Type B pancreatic cell (in vitro differentiated cells): ENCODE data around the gene ART3. TPM values are rescaled to one million over a fixed set of nuclear protein-coding genes. Genes with fewer than 3 reads are reported as not detected.
"Not testable (repeated sequence)": the region's sequence is repeated elsewhere in the genome, so short reads cannot be mapped to it uniquely, and the experiment has no call there.

Experiments
- DNase-seq: peaks from one replicate; pipeline ENCODE4 v3.0.0; 2021; ENCODE audit warnings: mixed read lengths; ENCODE audit not compliant: unreplicated experiment; ENCODE audit errors: extremely low spot score
- H3K27ac Mint-ChIP-seq: 2 replicates; pipeline ENCODE4 v1.8.0; 2021; ENCODE audit warnings: mild to moderate bottlenecking, mixed read lengths
- H3K27me3 Mint-ChIP-seq: 2 replicates; pipeline ENCODE4 v1.8.0; 2021; ENCODE audit warnings: mixed read lengths
- H3K36me3 Mint-ChIP-seq: 2 replicates; pipeline ENCODE4 v1.8.0; 2021; ENCODE audit warnings: mixed read lengths
- H3K4me1 Mint-ChIP-seq: one replicate; pipeline ENCODE4 v1.8.0; 2021; ENCODE audit warnings: mixed read lengths; ENCODE audit not compliant: unreplicated experiment
- H3K4me3 Mint-ChIP-seq: 2 replicates; pipeline ENCODE4 v1.8.0; 2021; ENCODE audit warnings: mild to moderate bottlenecking, mixed read lengths
- H3K9me3 Mint-ChIP-seq: 2 replicates; pipeline ENCODE4 v1.8.0; 2021; ENCODE audit warnings: mixed read lengths
- total RNA-seq: library from RNA; stranded (reverse); gene quantifications from 2 replicates; pipeline ENCODE4 v1.2.1, GENCODE V29; 2021; ENCODE audit warnings: low replicate concordance
- TF ChIP-seq, protein P1 (sequence below): fragments of 200-600 bp; sonication (generic); conservative IDR thresholded peaks from 2 replicates; pipeline ENCODE4 v1.5.0; 2021; ENCODE audit warnings: antibody characterized with exemption, mild to moderate bottlenecking

Gene ART3
- total RNA-seq, 1 donor from 2014 or later, result not detected

GRCh38 chr4:76036855-76037254 lies 37.7 kb upstream of the ART3 start:
- Mint-ChIP-seq H3K27ac (no peak overlapping the region), H3K36me3 (no peaks in the 10 kb centered on the region), H3K9me3 (no peaks in the 10 kb centered on the region), H3K4me1 (no peaks in the 10 kb centered on the region), H3K4me3 (no peak overlapping the region), H3K27me3 (peaks cover 4% of the 10 kb centered on the region)
- TF ChIP-seq, protein P1, sequence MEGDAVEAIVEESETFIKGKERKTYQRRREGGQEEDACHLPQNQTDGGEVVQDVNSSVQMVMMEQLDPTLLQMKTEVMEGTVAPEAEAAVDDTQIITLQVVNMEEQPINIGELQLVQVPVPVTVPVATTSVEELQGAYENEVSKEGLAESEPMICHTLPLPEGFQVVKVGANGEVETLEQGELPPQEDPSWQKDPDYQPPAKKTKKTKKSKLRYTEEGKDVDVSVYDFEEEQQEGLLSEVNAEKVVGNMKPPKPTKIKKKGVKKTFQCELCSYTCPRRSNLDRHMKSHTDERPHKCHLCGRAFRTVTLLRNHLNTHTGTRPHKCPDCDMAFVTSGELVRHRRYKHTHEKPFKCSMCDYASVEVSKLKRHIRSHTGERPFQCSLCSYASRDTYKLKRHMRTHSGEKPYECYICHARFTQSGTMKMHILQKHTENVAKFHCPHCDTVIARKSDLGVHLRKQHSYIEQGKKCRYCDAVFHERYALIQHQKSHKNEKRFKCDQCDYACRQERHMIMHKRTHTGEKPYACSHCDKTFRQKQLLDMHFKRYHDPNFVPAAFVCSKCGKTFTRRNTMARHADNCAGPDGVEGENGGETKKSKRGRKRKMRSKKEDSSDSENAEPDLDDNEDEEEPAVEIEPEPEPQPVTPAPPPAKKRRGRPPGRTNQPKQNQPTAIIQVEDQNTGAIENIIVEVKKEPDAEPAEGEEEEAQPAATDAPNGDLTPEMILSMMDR, result no peak
- DNase-seq, result no peak

DNA sequence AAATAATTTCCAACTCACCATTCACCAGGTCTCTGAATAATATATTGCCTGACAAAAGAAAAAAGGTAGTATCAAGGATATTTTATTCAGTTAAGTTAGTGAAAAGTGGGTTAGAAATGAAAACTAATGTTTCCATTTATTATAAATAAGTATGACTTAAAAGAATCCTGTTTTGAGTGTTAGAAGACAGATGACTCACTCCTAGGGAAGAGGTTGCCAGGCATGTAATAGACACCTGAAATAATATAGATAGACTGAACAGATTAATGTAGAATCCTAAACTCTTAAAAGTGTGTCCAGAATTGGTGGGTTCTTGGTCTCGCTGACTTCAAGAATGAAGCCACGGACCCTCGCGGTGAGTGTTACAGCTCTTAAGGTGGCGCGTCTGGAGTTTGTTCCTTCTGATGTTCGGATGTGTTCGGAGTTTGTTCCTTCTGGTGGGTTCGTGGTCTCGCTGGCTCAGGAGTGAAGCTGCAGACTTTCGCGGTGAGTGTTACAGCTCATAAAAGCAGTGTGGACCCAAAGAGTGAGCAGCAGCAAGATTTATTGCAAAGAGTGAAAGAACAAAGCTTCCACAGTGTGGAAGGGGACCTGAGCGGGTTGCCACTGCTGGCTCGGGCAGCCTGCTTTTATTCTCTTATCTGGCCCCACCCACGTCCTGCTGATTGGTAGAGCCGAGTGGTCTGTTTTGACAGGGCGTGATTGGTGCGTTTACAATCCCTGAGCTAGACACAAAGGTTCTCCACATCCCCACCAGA lies 32.1 kb upstream of the ART3 start:
- not testable (repeated sequence) for H3K36me3 Mint-ChIP-seq, H3K4me3 Mint-ChIP-seq, DNase-seq, H3K27me3 Mint-ChIP-seq, H3K4me1 Mint-ChIP-seq, H3K27ac Mint-ChIP-seq, H3K9me3 Mint-ChIP-seq

DNA sequence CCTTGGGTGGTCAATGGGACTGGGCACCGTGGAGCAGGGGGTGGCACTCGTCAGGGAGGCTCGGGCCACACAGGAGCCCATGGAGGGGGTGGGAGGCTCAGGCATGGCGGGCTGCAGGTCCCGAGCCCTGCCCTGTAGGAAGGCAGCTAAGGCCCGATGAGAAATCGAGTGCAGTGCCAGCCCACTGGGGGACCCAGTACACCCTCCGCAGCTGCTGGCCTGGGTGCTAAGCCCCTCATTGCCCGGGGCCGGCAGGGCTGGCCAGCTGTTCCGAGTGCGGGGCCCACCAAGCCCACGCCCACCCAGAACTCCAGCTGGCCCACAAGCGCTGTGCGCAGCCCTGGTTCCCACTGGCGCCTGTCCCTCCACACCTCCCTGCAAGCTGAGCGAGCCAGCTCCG lies 31.2 kb upstream of the ART3 start:
- not testable (repeated sequence) for H3K36me3 Mint-ChIP-seq, DNase-seq, H3K27me3 Mint-ChIP-seq, H3K9me3 Mint-ChIP-seq, H3K4me1 Mint-ChIP-seq, H3K4me3 Mint-ChIP-seq, H3K27ac Mint-ChIP-seq

- not testable (repeated sequence) for H3K36me3 Mint-ChIP-seq, H3K27me3 Mint-ChIP-seq, H3K27ac Mint-ChIP-seq, H3K9me3 Mint-ChIP-seq, H3K4me1 Mint-ChIP-seq, DNase-seq, H3K4me3 Mint-ChIP-seq
These were observed 29.8 kb upstream of the ART3 start for GRCh38 chr4:76044686-76045085.

DNA sequence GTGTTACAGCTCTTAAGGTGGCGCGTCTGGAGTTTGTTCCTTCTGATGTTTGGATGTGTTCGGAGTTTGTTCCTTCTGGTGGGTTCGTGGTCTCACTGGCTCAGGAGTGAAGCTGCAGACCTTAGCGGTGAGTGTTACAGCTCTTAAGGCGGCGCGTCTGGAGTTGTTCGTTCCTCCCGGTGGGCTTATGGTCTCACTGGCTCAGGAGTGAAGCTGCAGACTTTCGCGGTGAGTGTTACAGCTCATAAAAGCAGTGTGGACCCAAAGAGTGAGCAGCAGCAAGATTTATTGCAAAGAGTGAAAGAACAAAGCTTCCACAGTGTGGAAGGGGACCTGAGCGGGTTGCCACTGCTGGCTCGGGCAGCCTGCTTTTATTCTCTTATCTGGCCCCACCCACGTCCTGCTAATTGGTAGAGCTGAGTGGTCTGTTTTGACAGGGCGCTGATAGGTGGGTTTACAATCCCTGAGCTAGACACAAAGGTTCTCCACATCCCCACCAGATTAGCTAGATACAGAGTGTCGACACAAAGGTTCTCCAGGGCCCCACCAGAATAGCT lies 24.6 kb upstream of the ART3 start:
- not testable (repeated sequence) for DNase-seq, H3K27me3 Mint-ChIP-seq, H3K9me3 Mint-ChIP-seq, H3K27ac Mint-ChIP-seq, H3K36me3 Mint-ChIP-seq, H3K4me3 Mint-ChIP-seq, H3K4me1 Mint-ChIP-seq

DNA sequence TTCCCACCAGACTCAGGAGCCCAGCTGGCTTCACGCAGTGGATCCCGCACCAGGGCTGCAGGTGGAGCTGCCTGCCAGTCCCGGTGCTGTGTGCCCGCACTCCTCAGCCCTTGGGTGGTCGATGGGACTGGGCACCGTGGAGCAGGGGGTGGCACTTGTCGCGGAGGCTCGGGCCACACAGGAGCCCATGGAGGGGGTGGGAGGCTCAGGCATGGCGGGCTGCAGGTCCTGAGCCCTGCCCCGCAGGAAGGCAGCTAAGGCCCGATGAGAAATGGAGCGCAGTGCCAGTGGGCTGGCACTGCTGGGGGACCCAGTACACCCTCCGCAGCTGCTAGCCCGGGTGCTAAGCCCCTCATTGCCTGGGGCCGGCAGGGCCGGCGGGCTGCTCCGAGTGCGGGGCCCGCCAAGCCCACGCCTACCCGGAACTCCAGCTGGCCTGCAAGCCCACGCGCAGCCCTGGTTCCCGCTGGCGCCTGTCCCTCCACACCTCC lies 23.9 kb upstream of the ART3 start:
- DNase-seq, H3K9me3 Mint-ChIP-seq, H3K27ac Mint-ChIP-seq, H3K27me3 Mint-ChIP-seq, H3K36me3 Mint-ChIP-seq, H3K4me3 Mint-ChIP-seq: not testable (repeated sequence)
- peaks cover 13% of the 10 kb centered on the region for H3K4me1 Mint-ChIP-seq

- peaks cover 17% of the 10 kb centered on the region for H3K4me1 Mint-ChIP-seq
- H3K36me3 Mint-ChIP-seq, result no peaks in the 10 kb centered on the region
- no peak overlapping the region for H3K27ac Mint-ChIP-seq
- no peak overlapping the region for H3K4me3 Mint-ChIP-seq
- TF ChIP-seq, protein P1, result no peak
- H3K27me3 Mint-ChIP-seq, result peaks cover 14% of the 10 kb centered on the region
- no peak for DNase-seq
- no peaks in the 10 kb centered on the region for H3K9me3 Mint-ChIP-seq
These were observed 20.8 kb upstream of the ART3 start for GRCh38 chr4:76053730-76054129.

- Mint-ChIP-seq H3K27me3 (peaks cover 16% of the 10 kb centered on the region), H3K4me3 (no peak overlapping the region), H3K27ac (no peak overlapping the region), H3K9me3 (no peaks in the 10 kb centered on the region), H3K4me1 (peaks cover 21% of the 10 kb centered on the region), H3K36me3 (no peaks in the 10 kb centered on the region)
- no peak for DNase-seq
- TF ChIP-seq, protein P1, result no peak
These were observed 19.5 kb upstream of the ART3 start for GRCh38 chr4:76055016-76055415.
